GM21576 (cell line): Measurements from ENCODE around the gene SNRK.
A peak's percentile ranks its signal among the peaks of the same experiment; 100 is the strongest.

Experiments
- ATAC-seq: cut with Tn5 transposase; IDR thresholded peaks from one replicate; pipeline ENCODE4 v1.9.1; 2021; ENCODE audit warnings: mild to moderate bottlenecking, moderate library complexity; ENCODE audit not compliant: unreplicated experiment

Gene SNRK, protein sequence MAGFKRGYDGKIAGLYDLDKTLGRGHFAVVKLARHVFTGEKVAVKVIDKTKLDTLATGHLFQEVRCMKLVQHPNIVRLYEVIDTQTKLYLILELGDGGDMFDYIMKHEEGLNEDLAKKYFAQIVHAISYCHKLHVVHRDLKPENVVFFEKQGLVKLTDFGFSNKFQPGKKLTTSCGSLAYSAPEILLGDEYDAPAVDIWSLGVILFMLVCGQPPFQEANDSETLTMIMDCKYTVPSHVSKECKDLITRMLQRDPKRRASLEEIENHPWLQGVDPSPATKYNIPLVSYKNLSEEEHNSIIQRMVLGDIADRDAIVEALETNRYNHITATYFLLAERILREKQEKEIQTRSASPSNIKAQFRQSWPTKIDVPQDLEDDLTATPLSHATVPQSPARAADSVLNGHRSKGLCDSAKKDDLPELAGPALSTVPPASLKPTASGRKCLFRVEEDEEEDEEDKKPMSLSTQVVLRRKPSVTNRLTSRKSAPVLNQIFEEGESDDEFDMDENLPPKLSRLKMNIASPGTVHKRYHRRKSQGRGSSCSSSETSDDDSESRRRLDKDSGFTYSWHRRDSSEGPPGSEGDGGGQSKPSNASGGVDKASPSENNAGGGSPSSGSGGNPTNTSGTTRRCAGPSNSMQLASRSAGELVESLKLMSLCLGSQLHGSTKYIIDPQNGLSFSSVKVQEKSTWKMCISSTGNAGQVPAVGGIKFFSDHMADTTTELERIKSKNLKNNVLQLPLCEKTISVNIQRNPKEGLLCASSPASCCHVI

DNA sequence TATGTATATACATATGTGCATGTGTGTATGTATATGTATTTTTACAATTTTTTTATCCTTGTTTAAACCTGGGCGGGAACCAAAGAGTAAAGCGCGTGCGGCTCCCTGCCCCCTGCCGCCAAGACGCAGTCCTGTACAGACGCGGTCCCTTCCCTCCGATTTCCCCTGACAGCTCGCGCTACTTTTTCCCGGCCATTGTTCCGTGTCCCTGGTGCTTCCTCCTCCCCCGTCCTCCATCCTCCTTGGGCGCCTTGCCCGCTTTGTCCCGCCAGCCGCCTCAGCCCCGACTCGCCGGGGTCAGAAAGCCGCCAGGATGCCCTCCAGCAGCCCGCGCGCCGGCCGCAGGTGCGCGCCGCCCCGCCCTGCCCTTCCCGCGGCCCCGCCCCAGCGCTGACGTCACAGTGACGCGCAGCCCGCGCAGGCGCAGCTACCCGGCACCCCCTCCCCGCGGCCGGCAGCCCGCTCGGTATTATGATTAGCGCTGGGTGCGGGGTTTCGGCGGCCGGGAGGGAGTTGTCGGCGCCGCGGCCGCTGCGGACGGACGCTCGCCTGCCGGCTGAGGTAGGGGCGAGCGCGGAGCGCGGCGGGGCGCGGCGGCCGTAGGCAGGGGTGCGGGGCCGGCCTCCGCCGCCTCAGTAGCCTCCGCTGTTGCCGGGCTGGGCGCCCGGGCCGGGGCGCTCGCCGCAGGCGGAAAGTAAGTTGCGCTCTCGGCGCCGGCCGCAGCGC lies at the start of gene SNRK:
Gene SNRK, plus strand, starts transcription at position 426 of the 726 bp plus-strand sequence. CDS start 16,664 bp downstream, outside the sequence.
- peak; percentile 80 for ATAC-seq

DNA sequence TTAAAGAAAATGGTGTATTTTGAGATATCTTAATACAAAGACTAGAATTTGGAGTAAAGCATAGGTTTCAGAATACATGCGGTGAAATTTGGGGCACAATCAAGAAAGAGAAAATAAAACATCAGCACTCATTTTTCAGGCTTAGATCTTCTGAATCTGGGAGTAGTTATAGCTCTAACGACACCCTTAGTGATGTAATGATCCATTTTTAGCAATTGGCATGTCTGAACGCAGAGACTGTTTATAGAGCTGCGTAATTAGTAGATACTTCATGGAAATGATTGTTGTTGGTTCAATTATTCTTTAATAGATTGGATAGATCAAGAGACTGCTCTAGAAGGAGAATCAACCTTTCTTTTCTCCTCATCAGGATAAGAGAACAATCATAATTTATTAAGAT lies 47.5 kb upstream of the SNRK start:
- no peak for ATAC-seq

DNA sequence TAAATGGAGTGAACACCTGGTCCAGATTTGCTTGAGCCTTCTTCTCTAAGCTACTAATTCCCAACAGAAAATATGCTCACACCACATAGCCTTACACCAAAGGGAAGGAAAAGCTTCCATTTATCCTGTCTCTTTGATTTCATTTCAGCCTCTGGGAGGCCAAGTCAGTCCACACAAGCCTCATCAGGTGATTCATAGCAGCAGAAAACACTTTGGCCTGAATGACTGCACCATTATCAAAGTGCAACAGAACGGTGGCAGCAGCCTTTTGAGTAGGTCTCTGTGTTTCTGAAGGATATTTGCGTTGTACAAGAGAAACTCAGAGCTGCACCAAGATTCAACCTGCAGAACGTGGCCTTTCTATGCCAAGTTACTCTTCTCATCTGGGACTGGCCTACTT lies 46.6 kb upstream of the SNRK start:
- no peak for ATAC-seq

DNA sequence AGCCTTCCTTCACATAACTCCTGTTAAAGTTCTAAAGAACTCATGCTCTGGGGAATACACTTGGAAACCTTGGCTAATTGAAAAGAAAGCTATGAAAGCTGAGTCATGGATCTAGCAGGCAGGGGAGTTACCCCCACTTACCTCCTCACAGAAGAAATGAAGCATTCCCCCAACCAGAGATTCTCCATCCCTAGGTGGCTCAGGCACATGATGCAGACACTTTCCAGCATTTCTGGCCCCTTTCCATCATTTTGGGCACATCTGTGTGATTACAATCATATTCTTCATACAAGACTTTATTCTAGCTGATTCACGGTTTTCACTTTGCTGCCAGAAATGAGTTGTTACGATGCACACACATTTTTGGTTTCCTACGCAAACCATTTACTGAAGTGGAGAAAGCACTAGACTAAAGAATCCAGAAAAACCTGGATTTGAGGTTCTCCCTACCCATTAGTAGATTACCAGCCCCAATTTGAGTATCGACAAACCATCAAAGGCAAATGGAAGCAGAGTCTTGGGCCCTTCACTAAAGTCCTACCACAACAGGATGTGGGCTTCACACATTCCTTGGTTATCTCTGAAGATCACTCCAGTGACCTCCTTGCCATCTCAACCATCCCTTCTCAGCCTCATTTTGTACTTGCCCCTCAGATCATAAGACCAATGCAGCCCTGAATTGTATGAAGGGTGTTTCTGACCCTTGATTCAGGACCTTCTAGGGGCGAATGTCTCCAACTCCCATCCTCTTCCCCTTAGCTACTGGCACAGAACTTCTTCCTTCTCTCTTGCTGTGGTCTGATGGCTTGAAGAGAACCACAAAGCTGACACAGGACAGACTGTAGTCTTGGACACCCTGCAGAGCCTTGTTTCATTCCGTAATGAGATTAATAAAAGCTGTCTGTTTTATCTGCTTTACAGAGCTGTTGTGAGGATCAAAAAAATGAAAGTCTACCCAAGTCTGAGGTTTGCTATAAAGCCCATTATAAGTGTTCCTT lies 42.5 kb upstream of the SNRK start:
- ATAC-seq: no peak

DNA sequence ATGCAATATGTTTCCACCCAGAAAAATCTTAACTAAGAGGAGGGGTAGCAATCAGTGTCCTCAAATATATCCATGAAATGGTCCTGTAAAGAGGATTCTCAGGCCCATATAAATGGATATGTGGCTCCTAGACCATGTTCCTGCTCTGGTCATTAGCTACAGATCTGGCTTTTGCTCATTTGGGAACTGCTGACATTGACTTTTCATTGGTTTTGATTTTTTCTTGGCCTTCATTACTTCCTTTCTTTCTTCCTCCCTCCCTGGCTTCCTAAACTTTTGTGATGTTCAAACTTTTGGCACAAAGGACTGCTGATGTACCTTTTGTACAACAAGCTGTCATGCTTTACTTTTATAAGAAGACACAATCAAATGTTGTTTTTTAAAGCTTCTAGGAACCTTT lies 41.6 kb upstream of the SNRK start:
- ATAC-seq: no peak

DNA sequence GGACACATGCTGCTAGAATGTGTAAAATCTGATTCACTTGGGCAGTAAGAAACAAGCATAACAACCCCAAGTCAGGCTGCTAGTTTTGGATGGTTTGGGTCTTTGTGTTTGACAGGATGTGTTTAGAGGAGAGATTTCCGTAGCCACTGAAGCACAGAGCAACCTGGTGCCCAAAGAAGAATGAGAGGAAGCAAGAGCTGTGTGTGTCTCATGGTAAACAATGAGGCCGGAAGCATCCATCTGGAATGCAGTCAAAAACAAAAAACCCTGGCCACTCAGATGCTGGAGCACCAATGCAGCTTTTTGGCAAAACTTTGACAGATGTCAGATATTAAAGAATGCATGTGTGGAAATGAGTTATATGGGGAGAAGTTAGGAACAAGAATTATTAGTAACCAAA lies 39.4 kb upstream of the SNRK start:
- no peak for ATAC-seq

DNA sequence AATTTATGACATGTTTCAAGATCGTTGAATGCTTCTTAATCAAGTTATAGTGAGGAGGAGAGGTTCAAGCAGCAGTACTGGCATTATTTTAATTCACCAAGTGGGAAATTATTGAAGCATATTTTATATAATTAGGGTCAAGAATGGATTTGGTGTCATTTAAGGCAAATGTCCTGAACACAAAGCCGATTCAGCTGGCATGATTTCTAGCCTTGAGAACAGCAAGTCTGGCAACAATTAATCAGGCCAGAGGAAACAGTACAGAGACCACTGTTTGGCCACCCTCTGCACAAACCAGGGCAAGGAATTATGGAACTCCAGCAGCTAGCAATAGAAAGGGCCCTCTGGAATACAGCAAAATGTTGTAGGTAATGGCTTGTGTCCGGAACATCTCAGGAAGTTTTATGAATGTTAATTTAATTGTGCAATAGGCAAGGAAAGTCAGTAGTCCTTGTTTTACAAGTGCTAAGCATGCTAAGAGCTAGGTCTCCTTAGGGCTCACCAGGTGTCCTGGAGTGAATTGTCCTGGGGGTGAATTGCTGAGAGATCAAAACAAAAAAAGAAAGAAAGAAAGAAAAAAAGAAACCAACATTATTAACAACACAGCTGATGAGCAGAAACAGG lies 38.7 kb upstream of the SNRK start:
- ATAC-seq: no peak

DNA sequence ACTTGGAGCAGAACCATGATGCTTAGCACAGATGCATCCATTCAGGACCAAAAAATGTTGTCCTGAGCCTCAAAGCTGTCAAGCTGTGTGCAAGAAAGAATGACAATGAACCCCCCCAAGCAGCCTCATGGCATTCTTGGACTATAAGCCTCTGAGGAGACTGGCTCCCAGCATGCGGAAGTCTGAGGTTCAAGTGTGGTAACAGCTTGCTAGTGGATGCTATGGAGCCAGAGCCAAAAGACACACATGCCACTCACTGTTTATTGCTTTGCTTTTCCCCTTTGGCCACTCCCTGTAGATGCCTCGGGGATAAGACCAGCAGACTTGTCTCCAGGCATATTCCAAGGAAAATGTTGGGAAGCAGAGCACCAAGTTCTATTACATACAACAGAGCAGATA lies 38.2 kb upstream of the SNRK start:
- no peak for ATAC-seq

DNA sequence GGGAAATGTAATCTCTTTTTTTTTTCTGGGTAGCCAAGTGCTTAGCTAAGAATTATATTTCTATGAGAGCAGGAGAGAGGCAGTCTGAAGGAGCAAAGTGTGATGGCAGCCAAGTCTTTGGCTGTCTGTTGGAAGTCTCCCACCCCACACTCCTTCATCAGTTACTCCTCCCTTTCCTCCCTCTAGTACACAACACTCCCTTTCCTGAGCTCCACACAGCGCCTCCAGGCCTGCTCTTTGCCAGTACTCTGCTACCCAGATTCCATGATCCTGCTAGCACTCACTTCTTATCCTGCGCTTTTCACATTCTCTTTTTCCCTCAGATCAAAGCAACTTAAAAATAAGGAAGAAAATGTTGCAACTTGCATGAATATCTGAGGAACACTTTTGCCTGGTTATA lies 37.4 kb upstream of the SNRK start:
- no peak for ATAC-seq

DNA sequence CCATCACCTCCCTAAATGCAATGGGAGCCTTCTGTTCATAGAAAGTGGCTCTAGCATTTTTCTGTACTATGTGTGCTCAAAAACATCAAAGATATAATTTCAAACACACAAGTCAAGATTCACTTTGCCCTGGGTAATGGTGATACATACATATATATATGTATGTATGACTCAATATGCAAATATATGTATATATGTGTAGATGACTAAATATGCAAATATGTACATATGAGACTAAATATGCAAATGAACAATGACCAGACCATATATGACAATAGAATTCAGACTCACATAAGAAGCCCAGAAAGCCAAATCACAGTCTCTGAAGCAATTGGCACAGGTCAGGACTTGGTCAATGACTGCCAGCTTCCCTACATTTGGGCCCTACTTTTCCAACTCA lies 36.9 kb upstream of the SNRK start:
- no peak for ATAC-seq

DNA sequence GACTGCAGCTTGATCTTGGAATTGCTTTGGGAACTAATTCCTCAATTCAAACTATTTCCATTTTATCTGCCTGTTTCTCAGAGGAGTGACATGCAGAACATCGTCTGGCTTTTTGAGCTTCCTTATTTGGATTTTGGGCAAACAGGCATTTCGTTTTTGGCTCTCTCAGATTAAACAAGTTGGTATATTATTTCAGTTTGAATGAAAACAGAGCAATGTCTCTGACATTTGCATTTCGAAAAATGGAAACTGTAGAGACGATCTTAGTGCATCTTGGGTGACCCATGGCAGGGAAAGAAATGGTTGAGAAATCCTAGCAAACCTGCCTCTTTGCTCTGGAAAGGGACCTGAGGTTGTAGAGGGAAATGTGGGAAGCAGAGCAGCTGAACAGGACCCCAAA lies 33.0 kb upstream of the SNRK start:
- ATAC-seq: no peak

DNA sequence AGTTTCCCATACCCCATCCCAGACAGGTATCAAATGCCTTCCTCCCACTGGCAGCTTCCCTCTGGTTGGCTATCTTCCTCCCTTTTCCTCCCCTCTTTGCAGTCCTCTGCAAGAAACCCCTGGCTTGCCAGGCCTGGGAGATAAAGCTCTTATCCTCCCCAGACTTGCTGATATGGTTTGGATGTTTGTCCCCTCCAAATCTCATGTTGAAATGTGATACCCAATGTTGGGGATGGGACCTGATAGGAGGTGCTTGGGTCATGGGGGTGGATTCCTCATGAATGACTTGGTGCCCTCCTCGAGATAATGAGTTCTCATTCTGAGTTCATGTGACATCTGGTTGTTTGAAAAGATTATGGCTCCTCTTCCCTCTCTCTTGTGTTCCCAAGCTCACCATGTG lies 32.2 kb upstream of the SNRK start:
- ATAC-seq: no peak

DNA sequence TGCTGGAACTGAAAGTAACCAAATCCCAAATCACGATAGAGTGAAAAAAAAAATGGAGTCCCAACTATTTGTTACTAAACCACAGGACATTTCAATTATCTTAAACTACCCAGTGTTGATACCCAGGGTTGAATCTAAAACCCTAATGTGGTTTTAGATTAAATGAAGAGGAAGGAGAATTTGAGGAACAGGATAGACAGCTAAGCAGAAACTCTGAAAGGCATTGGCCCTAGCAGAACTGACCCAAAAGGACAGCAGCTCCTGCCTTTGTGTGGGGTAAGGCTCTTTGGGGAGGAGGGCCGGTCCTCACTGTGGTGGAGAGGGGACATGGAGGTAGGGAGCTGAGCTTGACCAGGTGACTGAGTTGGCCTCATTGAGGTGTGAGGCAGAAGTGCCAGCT lies 30.7 kb upstream of the SNRK start:
- no peak for ATAC-seq

DNA sequence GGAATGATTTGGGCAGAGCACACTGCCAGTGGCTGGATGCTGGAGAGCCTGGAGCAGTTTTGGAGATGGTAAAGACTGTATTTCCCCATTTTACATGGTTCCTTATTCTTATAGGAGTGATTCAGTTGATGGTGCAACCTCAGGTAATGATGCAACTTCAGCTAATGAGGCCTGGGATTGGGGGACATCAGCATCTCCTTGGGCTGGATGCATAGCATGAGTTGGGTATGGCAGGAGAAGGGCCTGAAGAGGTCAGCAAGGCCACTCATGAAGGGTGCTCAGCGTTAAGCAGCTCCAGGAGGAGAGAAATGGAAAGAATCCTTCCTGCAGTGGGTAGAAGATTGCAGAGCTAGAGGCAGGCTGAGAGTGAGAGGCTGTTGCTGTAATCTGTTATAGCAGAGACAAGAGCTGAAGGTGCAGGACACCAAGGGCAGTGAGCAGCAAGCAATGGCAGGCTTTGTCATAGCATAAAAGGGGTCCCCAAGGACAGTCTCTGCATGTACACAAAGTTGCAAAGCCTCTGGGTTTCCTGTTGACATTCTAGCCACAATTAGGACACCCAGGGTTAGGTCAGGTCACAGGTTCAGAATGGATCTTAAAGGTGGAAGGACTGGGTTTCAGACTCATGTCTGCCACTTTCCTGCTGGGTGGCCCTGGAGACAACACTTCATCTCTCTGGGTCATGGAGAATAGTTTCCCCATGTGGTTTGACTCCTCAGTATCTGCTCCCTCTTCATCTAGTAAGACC lies 29.5 kb upstream of the SNRK start:
- ATAC-seq: no peak

DNA sequence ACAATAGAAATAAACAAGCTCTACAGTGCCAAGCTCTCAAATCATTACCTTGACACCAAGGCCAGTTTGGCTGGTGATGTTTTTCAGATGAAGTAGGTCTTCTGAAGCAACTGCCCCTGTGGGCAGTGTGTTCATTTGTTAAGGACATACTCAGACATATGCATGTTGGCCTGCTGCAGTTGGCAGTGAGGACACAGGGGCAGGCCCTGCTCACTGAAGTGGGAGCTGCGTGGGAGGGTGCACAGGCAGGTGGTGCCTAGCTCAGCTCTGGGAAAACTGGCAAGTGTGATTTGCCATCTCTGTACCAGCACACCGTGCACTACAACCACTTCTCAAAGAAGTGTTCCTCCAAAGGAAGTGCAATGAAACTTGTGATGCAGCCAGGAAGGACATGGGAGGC lies 28.5 kb upstream of the SNRK start:
- no peak for ATAC-seq

DNA sequence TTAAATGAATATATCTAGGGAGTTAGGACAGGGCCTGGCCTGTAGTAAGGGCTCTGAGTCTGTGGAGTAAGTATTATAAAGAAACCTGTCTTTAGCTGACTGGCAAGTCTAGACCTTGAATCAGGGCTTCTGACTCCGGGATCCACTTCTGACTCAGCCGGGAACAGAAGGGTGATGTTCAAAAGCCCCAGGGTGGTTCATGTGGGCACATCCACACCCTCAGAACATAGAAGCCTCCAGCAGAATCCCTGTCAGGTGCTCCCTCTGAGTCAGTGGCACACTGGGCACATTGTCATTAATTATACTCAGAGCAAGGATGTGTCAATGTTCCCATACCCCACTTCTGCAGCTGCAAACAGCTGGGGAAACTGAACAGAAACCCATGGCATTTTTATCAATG lies 26.7 kb upstream of the SNRK start:
- ATAC-seq: no peak

DNA sequence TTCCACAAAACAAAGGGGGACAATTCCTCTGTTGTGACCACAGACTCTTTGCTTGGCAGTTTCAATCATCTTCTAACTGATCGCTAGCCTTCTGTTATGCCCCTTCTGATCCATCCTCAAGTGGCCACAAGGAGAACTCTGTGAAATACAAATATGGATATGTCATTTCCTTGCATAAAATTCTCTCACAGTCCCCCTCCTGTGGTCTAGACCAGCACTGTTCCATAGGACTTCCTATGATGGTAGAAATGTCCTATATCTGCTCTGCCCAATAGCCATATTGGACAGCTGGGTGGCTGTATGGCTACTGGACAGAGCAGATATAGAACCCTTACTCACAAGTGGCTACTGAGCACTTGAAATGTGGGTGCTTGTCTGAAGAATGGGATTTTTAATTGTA lies 25.9 kb upstream of the SNRK start:
- no peak for ATAC-seq

DNA sequence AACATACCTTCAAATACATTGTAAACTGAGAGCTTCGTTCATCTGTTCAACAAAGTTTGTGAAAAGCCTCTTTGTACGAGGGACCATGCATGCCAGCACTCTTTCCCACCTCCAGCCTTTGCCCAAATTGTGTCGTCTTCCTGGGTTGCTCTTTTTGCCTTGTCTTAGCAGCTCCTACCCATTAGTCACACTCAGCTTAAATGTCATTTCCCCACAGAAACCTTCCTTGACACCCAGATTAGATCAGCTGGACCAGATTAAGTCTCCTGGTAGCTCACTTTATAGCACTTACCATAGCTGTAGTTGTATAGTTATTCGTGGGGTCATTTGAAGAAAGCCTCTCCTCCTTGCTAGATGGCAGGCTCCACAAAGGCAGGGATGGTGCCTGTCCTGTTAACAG lies 24.1 kb upstream of the SNRK start:
- ATAC-seq: no peak

DNA sequence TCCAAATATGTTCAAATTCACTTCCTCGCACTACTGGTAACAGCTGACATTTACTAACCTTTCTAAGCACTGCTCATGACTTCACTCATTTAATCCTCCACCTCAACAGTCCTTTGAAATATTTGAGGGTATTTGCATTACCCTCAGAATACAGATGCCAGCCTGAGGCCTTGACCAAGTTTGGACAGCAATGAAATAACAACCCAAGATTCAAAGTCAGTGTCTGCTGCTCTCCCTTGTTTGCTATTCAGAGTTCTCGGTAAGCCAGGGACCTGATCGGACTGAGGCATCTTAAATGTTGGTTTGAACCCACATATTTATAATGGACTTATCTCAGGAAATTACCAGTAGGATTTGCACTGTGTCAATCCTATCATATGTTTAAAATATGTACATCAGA lies 19.9 kb upstream of the SNRK start:
- no peak for ATAC-seq
